ENCODE measurements around the gene ADARB2. TPM values are rescaled to one million over a fixed set of nuclear protein-coding genes. Genes with fewer than 3 reads are reported as not detected.
"Not testable (repeated sequence)": the region's sequence is repeated elsewhere in the genome, so short reads cannot be mapped to it uniquely, and the experiment has no call there.

ADARB2 gene
- total RNA-seq, 6 experiments from 2014 or later: not detected

- no peak for TF ChIP-seq CTCF (IDR thresholded peaks at IDR 0.05)
- Mint-ChIP-seq H3K36me3 (ENCODE audit: low read depth) (no peaks in the 10 kb centered on the region), H3K9me3 (peaks cover 36% of the 10 kb centered on the region), H3K4me3 (no peak overlapping the region), H3K27me3 (ENCODE audit: insufficient read depth) (peaks cover 5% of the 10 kb centered on the region), H3K4me1 (ENCODE audit: low read depth) (no peaks in the 10 kb centered on the region), H3K27ac (no peak overlapping the region)
- no peak for DNase-seq
These were observed 392.9 kb downstream of the ADARB2 start for GRCh38 chr10:1344408-1344807.

- H3K9me3 Mint-ChIP-seq: peaks cover 49% of the 10 kb centered on the region
- DNase-seq: no peak
- H3K4me3 Mint-ChIP-seq: no peak overlapping the region
- peaks cover 5% of the 10 kb centered on the region for H3K27me3 Mint-ChIP-seq (ENCODE audit: insufficient read depth)
- TF ChIP-seq CTCF (IDR thresholded peaks at IDR 0.05): no peak
- no peak overlapping the region for H3K27ac Mint-ChIP-seq
- H3K36me3 Mint-ChIP-seq (ENCODE audit: low read depth): no peaks in the 10 kb centered on the region
- H3K4me1 Mint-ChIP-seq (ENCODE audit: low read depth): no peaks in the 10 kb centered on the region
These were observed 394.1 kb downstream of the ADARB2 start for GRCh38 chr10:1343176-1343575.

- not testable (repeated sequence) for H3K27ac Mint-ChIP-seq; H3K4me3 Mint-ChIP-seq; H3K36me3 Mint-ChIP-seq (ENCODE audit: low read depth); H3K27me3 Mint-ChIP-seq (ENCODE audit: insufficient read depth); DNase-seq; H3K4me1 Mint-ChIP-seq (ENCODE audit: low read depth)
- H3K9me3 Mint-ChIP-seq: peaks cover 38% of the 10 kb centered on the region
These were observed 396.3 kb downstream of the ADARB2 start for GRCh38 chr10:1341052-1341451.

- Mint-ChIP-seq H3K27me3 (ENCODE audit: insufficient read depth) (peaks cover 3% of the 10 kb centered on the region), H3K9me3 (peaks cover 27% of the 10 kb centered on the region), H3K27ac (no peak overlapping the region)
These were observed 397.9 kb downstream of the ADARB2 start for GRCh38 chr10:1339396-1339795.

GRCh38 chr10:1335642-1336041 is 401.7 kb downstream of the ADARB2 start:
- Mint-ChIP-seq H3K36me3 (ENCODE audit: low read depth) (no peaks in the 10 kb centered on the region), H3K27me3 (ENCODE audit: insufficient read depth) (no peaks in the 10 kb centered on the region), H3K9me3 (peaks cover 22% of the 10 kb centered on the region), H3K27ac (no peak overlapping the region), H3K4me3 (no peak overlapping the region), H3K4me1 (ENCODE audit: low read depth) (no peaks in the 10 kb centered on the region)
- no peak for TF ChIP-seq CTCF (IDR thresholded peaks at IDR 0.05)
- DNase-seq: no peak

More at GRCh38 chr10:1339396-1339795, 397.9 kb downstream of the ADARB2 start:
- Mint-ChIP-seq H3K4me3 (no peak overlapping the region), H3K36me3 (ENCODE audit: low read depth) (no peaks in the 10 kb centered on the region), H3K4me1 (ENCODE audit: low read depth) (no peaks in the 10 kb centered on the region)
- DNase-seq: no peak
- no peak for TF ChIP-seq CTCF (IDR thresholded peaks at IDR 0.05)

- no peak overlapping the region for H3K27ac Mint-ChIP-seq
- H3K27me3 Mint-ChIP-seq (ENCODE audit: insufficient read depth): no peaks in the 10 kb centered on the region
- no peaks in the 10 kb centered on the region for H3K36me3 Mint-ChIP-seq (ENCODE audit: low read depth)
- H3K4me1 Mint-ChIP-seq (ENCODE audit: low read depth): no peaks in the 10 kb centered on the region
- DNase-seq: no peak
- TF ChIP-seq CTCF (IDR thresholded peaks at IDR 0.05): no peak
- no peak overlapping the region for H3K4me3 Mint-ChIP-seq
- H3K9me3 Mint-ChIP-seq: peaks cover 22% of the 10 kb centered on the region
These were observed 403.3 kb downstream of the ADARB2 start for GRCh38 chr10:1333981-1334380.

All from HFFc6 (cell line).